K562 (cell line): ENCODE results near the gene PKD1. TPM values are rescaled to one million over a fixed set of nuclear protein-coding genes. Genes with fewer than 3 reads are reported as not detected.

Experiments used
- microRNA counts: library from miRNA; unstranded; fragments of <30 nt; microRNA quantifications from one replicate; lab custom pipeline; 2016
- microRNA-seq: library from miRNA; unstranded; fragments of <30 nt; microRNA quantifications from one replicate; pipeline ENCODE4, GENCODE V29; 2018; ENCODE audit warnings: borderline microRNAs expressed
- polyA plus RNA-seq, 8 experiments: library from polyadenylated mRNA; depleted of rRNA in 4 of 8; stranded (reverse) in 5 of 8; unstranded in 3 of 8; fragments of >200 nt; fragmentation: Nextera tagmentation in 2 of 8; fragmentation: Illumina TruSeq in 1 of 8; extraction: Ambion mirVana in 2 of 8; extraction: Trizol in 1 of 8; gene quantifications; 2 replicates each; pipeline versions ENCODE4 v1.2.1 to v1.2.3, GENCODE V29; 2011 to 2014; ENCODE audit warnings: inconsistent platforms in 1 of 8, missing spikeins in 1 of 8
- small RNA-seq: library from RNA; depleted of rRNA; stranded (forward); fragments of <200 nt; gene quantifications from one replicate; pipeline ENCODE3, GENCODE V24; 2014
- total RNA-seq, 7 experiments: library from RNA; depleted of rRNA in 6 of 7; stranded (reverse); fragments of >200 nt in 6 of 7; fragmentation: Illumina TruSeq in 2 of 7; extraction: Trizol in 2 of 7; gene quantifications; 2 replicates each; pipeline versions ENCODE4 v1.2.1 to v1.2.3, GENCODE V29; 2011 to 2021; ENCODE audit warnings: low replicate concordance in 1 of 7

The PKD1 gene
- total and polyA plus RNA-seq, 9 of the 15 experiments (the other 6 are each of a cell fraction or from before 2014, with no cell fraction given) = 0.23 to 93.5 (median 12.6) TPM

MicroRNAs within 50 kb of the gene (microRNA counts, 767-probe panel; counts per million panel counts)
- microRNA hsa-miR-1225-3p (lab: Ali Mortazavi, UCI) (not detected), microRNA hsa-miR-1225-5p (lab: Ali Mortazavi, UCI) (not detected), microRNA hsa-miR-3180 (lab: Ali Mortazavi, UCI) (1,651 counts per million, percentile 41 among the panel's probes with 10 or more counts), microRNA hsa-miR-4516 (lab: Ali Mortazavi, UCI) (499 counts per million, percentile 9 among the panel's probes with 10 or more counts)

Small RNAs within 50 kb of the gene (microRNA-seq; reads per million reads assigned to microRNA genes)
- gene MIR1225 = not detected
- not detected for gene MIR3180-5
- gene MIR4516 = not detected
- not detected for gene MIR6511B1

Small RNAs within 50 kb of the gene (small RNA-seq; reads per million reads assigned to genes)
- gene MIR1225 (not detected), gene MIR3180-5 (not detected), gene MIR4516 (not detected), gene RF00019 (not detected), gene SNORD60 (not detected)

Other genes with a start within 250 kb of the PKD1 start
Only the 7 nearest of the 26 such genes appear.
- gene RAB26, start 12.7 kb upstream of the PKD1 start, total RNA-seq (2014; rRNA removed) = 2.9 and 3.5 TPM in 2 replicates
- gene RAB26, start 12.7 kb upstream of the PKD1 start, total RNA-seq (2014; rRNA removed; fragmentation: Illumina TruSeq; extraction: Trizol) = 0.58 and 0.77 TPM in 2 replicates
- 0.94 and 1.8 TPM in 2 replicates for gene RAB26, start 12.7 kb upstream of the PKD1 start, total RNA-seq (2015; rRNA removed; fragmentation: Illumina TruSeq; extraction: Trizol)
- gene RAB26, start 12.7 kb upstream of the PKD1 start, total RNA-seq (2021) = 3.0 and 3.1 TPM in 2 replicates
- gene RAB26, start 12.7 kb upstream of the PKD1 start, polyA plus RNA-seq (2011; rRNA removed) = 5.3 and 13.0 TPM in 2 replicates
- gene RAB26, start 12.7 kb upstream of the PKD1 start, polyA plus RNA-seq (2014; fragmentation: Illumina TruSeq; extraction: Trizol) = 2.1 and 2.2 TPM in 2 replicates
- under 1 TPM; 0.25 to 0.63 TPM for gene RAB26, start 12.7 kb upstream of the PKD1 start, polyA plus RNA-seq (2014; fragmentation: Nextera tagmentation; extraction: Ambion mirVana)
- gene RAB26, start 12.7 kb upstream of the PKD1 start, polyA plus RNA-seq (2014; rRNA removed) = 3.8 and 6.1 TPM in 2 replicates
- 55.5 and 79.2 TPM in 2 replicates for gene TRAF7, start 19.9 kb upstream of the PKD1 start, total RNA-seq (2014; rRNA removed)
- 24.3 and 29.9 TPM in 2 replicates for gene TRAF7, start 19.9 kb upstream of the PKD1 start, total RNA-seq (2014; rRNA removed; fragmentation: Illumina TruSeq; extraction: Trizol)
- 42.8 and 45.9 TPM in 2 replicates for gene TRAF7, start 19.9 kb upstream of the PKD1 start, total RNA-seq (2015; rRNA removed; fragmentation: Illumina TruSeq; extraction: Trizol)
- 109 and 113 TPM in 2 replicates for gene TRAF7, start 19.9 kb upstream of the PKD1 start, total RNA-seq (2021)
- 41.6 and 61.6 TPM in 2 replicates for gene TRAF7, start 19.9 kb upstream of the PKD1 start, polyA plus RNA-seq (2011; rRNA removed)
- gene TRAF7, start 19.9 kb upstream of the PKD1 start, polyA plus RNA-seq (2014; fragmentation: Illumina TruSeq; extraction: Trizol) = 40.8 and 76.8 TPM in 2 replicates
- 1 to 10 TPM; 1.1 to 1.5 TPM for gene TRAF7, start 19.9 kb upstream of the PKD1 start, polyA plus RNA-seq (2014; fragmentation: Nextera tagmentation; extraction: Ambion mirVana)
- gene TRAF7, start 19.9 kb upstream of the PKD1 start, polyA plus RNA-seq (2014; rRNA removed) = 55.5 and 63.3 TPM in 2 replicates
- gene CASKIN1, start 60.7 kb upstream of the PKD1 start, total RNA-seq (2014; rRNA removed) = 1.5 and 2.6 TPM in 2 replicates
- 0.10 and 0.15 TPM in 2 replicates for gene CASKIN1, start 60.7 kb upstream of the PKD1 start, total RNA-seq (2014; rRNA removed; fragmentation: Illumina TruSeq; extraction: Trizol)
- 0.68 and 1.7 TPM in 2 replicates for gene CASKIN1, start 60.7 kb upstream of the PKD1 start, total RNA-seq (2015; rRNA removed; fragmentation: Illumina TruSeq; extraction: Trizol)
- 4.5 and 7.0 TPM in 2 replicates for gene CASKIN1, start 60.7 kb upstream of the PKD1 start, total RNA-seq (2021)
- 0.84 and 1.9 TPM in 2 replicates for gene CASKIN1, start 60.7 kb upstream of the PKD1 start, polyA plus RNA-seq (2011; rRNA removed)
- 0.28 and 0.73 TPM in 2 replicates for gene CASKIN1, start 60.7 kb upstream of the PKD1 start, polyA plus RNA-seq (2014; fragmentation: Illumina TruSeq; extraction: Trizol)
- gene CASKIN1, start 60.7 kb upstream of the PKD1 start, polyA plus RNA-seq (2014; fragmentation: Nextera tagmentation; extraction: Ambion mirVana) = not detected
- 3.1 and 3.7 TPM in 2 replicates for gene CASKIN1, start 60.7 kb upstream of the PKD1 start, polyA plus RNA-seq (2014; rRNA removed)
- gene MLST8, start 69.6 kb upstream of the PKD1 start, total RNA-seq (2014; rRNA removed) = 83.0 and 110 TPM in 2 replicates
- gene MLST8, start 69.6 kb upstream of the PKD1 start, total RNA-seq (2014; rRNA removed; fragmentation: Illumina TruSeq; extraction: Trizol) = 2.6 and 4.3 TPM in 2 replicates
- gene MLST8, start 69.6 kb upstream of the PKD1 start, total RNA-seq (2015; rRNA removed; fragmentation: Illumina TruSeq; extraction: Trizol) = 15.7 and 16.0 TPM in 2 replicates
- 79.1 and 85.0 TPM in 2 replicates for gene MLST8, start 69.6 kb upstream of the PKD1 start, total RNA-seq (2021)
- gene MLST8, start 69.6 kb upstream of the PKD1 start, polyA plus RNA-seq (2011; rRNA removed) = 76.1 and 91.6 TPM in 2 replicates
- gene MLST8, start 69.6 kb upstream of the PKD1 start, polyA plus RNA-seq (2014; fragmentation: Illumina TruSeq; extraction: Trizol) = 43.3 and 74.6 TPM in 2 replicates
- 1 to 10 TPM; 1.5 to 9.8 TPM for gene MLST8, start 69.6 kb upstream of the PKD1 start, polyA plus RNA-seq (2014; fragmentation: Nextera tagmentation; extraction: Ambion mirVana)
- 116 TPM in 2 replicates for gene MLST8, start 69.6 kb upstream of the PKD1 start, polyA plus RNA-seq (2014; rRNA removed)
- gene BRICD5, start 75.0 kb upstream of the PKD1 start, total RNA-seq (2014; rRNA removed) = 2.9 and 3.5 TPM in 2 replicates
- gene BRICD5, start 75.0 kb upstream of the PKD1 start, total RNA-seq (2014; rRNA removed; fragmentation: Illumina TruSeq; extraction: Trizol) = 0.32 and 0.40 TPM in 2 replicates
- gene BRICD5, start 75.0 kb upstream of the PKD1 start, total RNA-seq (2015; rRNA removed; fragmentation: Illumina TruSeq; extraction: Trizol) = 3.4 and 4.1 TPM in 2 replicates
- gene BRICD5, start 75.0 kb upstream of the PKD1 start, total RNA-seq (2021) = 2.0 and 4.0 TPM in 2 replicates
- 1.8 and 3.2 TPM in 2 replicates for gene BRICD5, start 75.0 kb upstream of the PKD1 start, polyA plus RNA-seq (2011; rRNA removed)
- 0.49 and 3.8 TPM in 2 replicates for gene BRICD5, start 75.0 kb upstream of the PKD1 start, polyA plus RNA-seq (2014; fragmentation: Illumina TruSeq; extraction: Trizol)
- gene BRICD5, start 75.0 kb upstream of the PKD1 start, polyA plus RNA-seq (2014; fragmentation: Nextera tagmentation; extraction: Ambion mirVana) = under 1 TPM in 1 of 2 experiments, not detected in 1; 0.24 TPM
- 5.1 and 15.1 TPM in 2 replicates for gene BRICD5, start 75.0 kb upstream of the PKD1 start, polyA plus RNA-seq (2014; rRNA removed)
- gene PGP, start 78.9 kb upstream of the PKD1 start, total RNA-seq (2014; rRNA removed) = 57.6 and 70.2 TPM in 2 replicates
- 8.5 and 11.4 TPM in 2 replicates for gene PGP, start 78.9 kb upstream of the PKD1 start, total RNA-seq (2014; rRNA removed; fragmentation: Illumina TruSeq; extraction: Trizol)
- 24.1 and 26.5 TPM in 2 replicates for gene PGP, start 78.9 kb upstream of the PKD1 start, total RNA-seq (2015; rRNA removed; fragmentation: Illumina TruSeq; extraction: Trizol)
- gene PGP, start 78.9 kb upstream of the PKD1 start, total RNA-seq (2021) = 44.9 and 49.6 TPM in 2 replicates
- gene PGP, start 78.9 kb upstream of the PKD1 start, polyA plus RNA-seq (2011; rRNA removed) = 19.6 and 27.9 TPM in 2 replicates
- 14.2 and 20.7 TPM in 2 replicates for gene PGP, start 78.9 kb upstream of the PKD1 start, polyA plus RNA-seq (2014; fragmentation: Illumina TruSeq; extraction: Trizol)
- gene PGP, start 78.9 kb upstream of the PKD1 start, polyA plus RNA-seq (2014; fragmentation: Nextera tagmentation; extraction: Ambion mirVana) = 1 to 10 TPM; 1.1 to 3.0 TPM
- gene PGP, start 78.9 kb upstream of the PKD1 start, polyA plus RNA-seq (2014; rRNA removed) = 54.0 and 55.6 TPM in 2 replicates
- 94.9 and 97.1 TPM in 2 replicates for gene E4F1, start 87.7 kb upstream of the PKD1 start, total RNA-seq (2014; rRNA removed)
- gene E4F1, start 87.7 kb upstream of the PKD1 start, total RNA-seq (2014; rRNA removed; fragmentation: Illumina TruSeq; extraction: Trizol) = 3.7 and 5.5 TPM in 2 replicates
- gene E4F1, start 87.7 kb upstream of the PKD1 start, total RNA-seq (2015; rRNA removed; fragmentation: Illumina TruSeq; extraction: Trizol) = 33.1 and 37.3 TPM in 2 replicates
- gene E4F1, start 87.7 kb upstream of the PKD1 start, total RNA-seq (2021) = 53.2 and 63.2 TPM in 2 replicates
- gene E4F1, start 87.7 kb upstream of the PKD1 start, polyA plus RNA-seq (2011; rRNA removed) = 20.4 and 32.0 TPM in 2 replicates
- gene E4F1, start 87.7 kb upstream of the PKD1 start, polyA plus RNA-seq (2014; fragmentation: Illumina TruSeq; extraction: Trizol) = 5.6 and 23.2 TPM in 2 replicates
- under 1 TPM; 0.48 to 0.96 TPM for gene E4F1, start 87.7 kb upstream of the PKD1 start, polyA plus RNA-seq (2014; fragmentation: Nextera tagmentation; extraction: Ambion mirVana)
- gene E4F1, start 87.7 kb upstream of the PKD1 start, polyA plus RNA-seq (2014; rRNA removed) = 58.7 and 62.7 TPM in 2 replicates